Erythroblast (primary cell): ENCODE results near the gene UCN3.
"Not testable (repeated sequence)": the region's sequence is repeated elsewhere in the genome, so short reads cannot be mapped to it uniquely, and the experiment has no call there.

Experiments used
- DNase-seq, 2 experiments: peaks; one replicate each; lab custom pipeline; 2025; lab: John Stamatoyannopoulos, UW
- GATA1 ChIP-seq: IDR thresholded peaks from 2 replicates; pipeline ENCODE4 v1.6.1; 2011; ENCODE audit warnings: low read depth, mild to moderate bottlenecking, control low read depth, low read length, moderate library complexity
- POLR2A ChIP-seq: IDR thresholded peaks from 2 replicates; pipeline ENCODE4 v1.6.1; 2011; ENCODE audit warnings: mild to moderate bottlenecking, low read length

UCN3 gene

GRCh38 chr10:5355594-5356301 is 9.0 kb upstream of the UCN3 start:
- no peak for DNase-seq
- TF ChIP-seq GATA1 (no peak), POLR2A (no peak)

- TF ChIP-seq POLR2A = no peak
- no peak for TF ChIP-seq GATA1
These were observed 8.4 kb upstream of the UCN3 start for GRCh38 chr10:5356302-5356763.

GRCh38 chr10:5360318-5360915 is 4.3 kb upstream of the UCN3 start:
- TF ChIP-seq POLR2A (no peak), GATA1 (no peak)

More at GRCh38 chr10:5356302-5356763, 8.4 kb upstream of the UCN3 start:
- no peak for DNase-seq

GRCh38 chr10:5361966-5362365 is 2.8 kb upstream of the UCN3 start:
- no peak for TF ChIP-seq POLR2A
- TF ChIP-seq GATA1 = no peak
- no peak for DNase-seq

More at GRCh38 chr10:5360318-5360915, 4.3 kb upstream of the UCN3 start:
- no peak for DNase-seq

- DNase-seq = no peak
- TF ChIP-seq GATA1 (no peak), POLR2A (no peak)
These were observed 1.9 kb upstream of the UCN3 start for GRCh38 chr10:5362873-5363272.

- no peak for TF ChIP-seq POLR2A
- DNase-seq = no peak
These were observed 392 bp upstream of the UCN3 start for GRCh38 chr10:5364374-5364773.

- TF ChIP-seq GATA1 (no peak), POLR2A (no peak)
- DNase-seq = no peak
These were observed 1.2 kb downstream of the UCN3 start for GRCh38 chr10:5365928-5366327.

GRCh38 chr10:5369362-5370158 is 4.8 kb downstream of the UCN3 start:
- TF ChIP-seq POLR2A = no peak
- TF ChIP-seq GATA1 = no peak
- DNase-seq = no peak

- no peak for TF ChIP-seq POLR2A
- no peak for TF ChIP-seq GATA1
- DNase-seq = peak in 1 of 2 experiments; percentile 5
These were observed 6.0 kb downstream of the UCN3 start for GRCh38 chr10:5370493-5371352.

- TF ChIP-seq GATA1 (no peak), POLR2A (no peak)
- no peak for DNase-seq
These were observed 8.5 kb downstream of the UCN3 start for GRCh38 chr10:5373307-5373706.

GRCh38 chr10:5373891-5374611 is 9.3 kb downstream of the UCN3 start:
- no peak for DNase-seq
- TF ChIP-seq POLR2A (no peak), GATA1 (no peak)

GRCh38 chr10:5376450-5376849 is 11.7 kb downstream of the UCN3 start:
- DNase-seq = no peak
- TF ChIP-seq POLR2A (no peak), GATA1 (no peak)

GRCh38 chr10:5379202-5379601 is 14.4 kb downstream of the UCN3 start:
- DNase-seq = not testable (repeated sequence)

- DNase-seq = not testable (repeated sequence)
These were observed 15.6 kb downstream of the UCN3 start for GRCh38 chr10:5380395-5380794.
